Transverse colon (tissue), 4 donors: Measurements from ENCODE around the gene PPP1R14D.

Experiments used
- CTCF ChIP-seq, 5 experiments: fragments of 200-600 bp in 3 of 5; fragments of 450-650 bp in 2 of 5; sonication (generic) in 3 of 5; IDR thresholded peaks; 1 replicate in 2 of 5; 2 replicates in 3 of 5; pipeline ENCODE4 v1.5.1; 2016 to 2017; ENCODE audit warnings: antibody characterized with exemption in 5 of 5, inconsistent platforms in 3 of 5, mild to moderate bottlenecking in 2 of 5, moderate library complexity in 1 of 5
- EP300 ChIP-seq: sonication (generic); formaldehyde crosslinking; IDR thresholded peaks from one replicate; pipeline ENCODE4 v1.6.1; 2017; ENCODE audit warnings: antibody characterized with exemption, low read depth
- POLR2A ChIP-seq: fragments of 450-650 bp; IDR thresholded peaks from one replicate; pipeline ENCODE4 v1.6.1; 2016; ENCODE audit warnings: antibody characterized with exemption, mild to moderate bottlenecking, moderate library complexity
- POLR2AphosphoS5 ChIP-seq, 3 donors: sonication (generic); formaldehyde crosslinking; IDR thresholded peaks; one replicate each; pipeline ENCODE4 v1.6.1; 2016; ENCODE audit warnings: antibody characterized with exemption in 3 of 3

- TF ChIP-seq CTCF (IDR thresholded peaks at IDR 0.05) (no peak), POLR2A (no peak), POLR2AphosphoS5 (IDR thresholded peaks at IDR 0.05) (no peak), EP300 (no peak)
Measured at GRCh38 chr15:40796512-40796911, 32.0 kb downstream of the PPP1R14D start.
